H9 (cell line): ENCODE measurements around the gene USP36. TPM values are rescaled to one million over a fixed set of nuclear protein-coding genes. Genes with fewer than 3 reads are reported as not detected.

ENCODE experiments used
- DNase-seq: peaks from one replicate; pipeline ENCODE4 v3.0.0-alpha.2; 2017
- H2AFZ ChIP-seq: one replicate; pipeline ENCODE4 v1.6.1; 2013; ENCODE audit warnings: mild to moderate bottlenecking, low read length, control low read depth, moderate library complexity
- H2AK5ac ChIP-seq: 2 replicates; pipeline ENCODE4 v1.6.1; 2013; ENCODE audit warnings: low read length, control low read depth, mixed read lengths; ENCODE audit not compliant: insufficient read length
- H2BK120ac ChIP-seq: one replicate; pipeline ENCODE4 v1.6.1; 2013; ENCODE audit warnings: low read depth, mild to moderate bottlenecking, low read length, control low read depth, inconsistent platforms; ENCODE audit not compliant: poor library complexity, severe bottlenecking
- H2BK12ac ChIP-seq: 2 replicates; pipeline ENCODE4 v1.6.1; 2013; ENCODE audit warnings: low read length, control low read depth, mixed read lengths, low read depth; ENCODE audit not compliant: insufficient read length
- H2BK15ac ChIP-seq: 2 replicates; pipeline ENCODE4 v1.6.1; 2013; ENCODE audit warnings: low read depth, low read length, control low read depth
- H2BK20ac ChIP-seq: one replicate; pipeline ENCODE4 v1.6.1; 2013; ENCODE audit warnings: low read depth, mild to moderate bottlenecking, low read length, control low read depth, inconsistent platforms; ENCODE audit not compliant: poor library complexity, severe bottlenecking
- H2BK5ac ChIP-seq: 2 replicates; pipeline ENCODE4 v1.6.1; 2013; ENCODE audit warnings: low read length, control low read depth, mixed read lengths; ENCODE audit not compliant: insufficient read length
- H3K14ac ChIP-seq: 2 replicates; pipeline ENCODE4 v1.6.1; 2013; ENCODE audit warnings: low read length, control low read depth; ENCODE audit not compliant: insufficient read depth
- H3K18ac ChIP-seq: 2 replicates; pipeline ENCODE4 v1.6.1; 2013; ENCODE audit warnings: low read depth, mild to moderate bottlenecking, mixed read lengths, low read length, control low read depth; ENCODE audit not compliant: insufficient read length
- H3K23ac ChIP-seq: 2 replicates; pipeline ENCODE4 v1.6.1; 2013; ENCODE audit warnings: low read length, control low read depth, mixed read lengths, low read depth; ENCODE audit not compliant: insufficient read length
- H3K23me2 ChIP-seq: 2 replicates; pipeline ENCODE4 v1.6.1; 2013; ENCODE audit warnings: low read depth, mild to moderate bottlenecking, mixed read lengths, low read length, control low read depth; ENCODE audit not compliant: insufficient read length, poor library complexity, severe bottlenecking
- H3K27ac ChIP-seq: 2 replicates; pipeline ENCODE4 v1.5.1; 2013; ENCODE audit warnings: low read length, control low read depth, mixed read lengths, low read depth; ENCODE audit not compliant: insufficient read length
- H3K27me3 ChIP-seq: 2 replicates; pipeline ENCODE4 v1.6.1; 2013; ENCODE audit warnings: low read length, control low read depth, inconsistent platforms; ENCODE audit not compliant: insufficient read depth
- H3K4ac ChIP-seq: 2 replicates; pipeline ENCODE4 v1.6.1; 2013; ENCODE audit warnings: low read depth, mild to moderate bottlenecking, control low read depth, inconsistent platforms, low read length, moderate library complexity
- H3K4me1 ChIP-seq: 2 replicates; pipeline ENCODE4 v1.6.1; 2013; ENCODE audit warnings: low read length, control low read depth, inconsistent platforms; ENCODE audit not compliant: insufficient read depth
- H3K4me2 ChIP-seq: 2 replicates; pipeline ENCODE4 v1.6.1; 2013; ENCODE audit warnings: low read length, control low read depth, mixed read lengths; ENCODE audit not compliant: insufficient read length, insufficient read depth
- H3K56ac ChIP-seq: 2 replicates; pipeline ENCODE4 v1.6.1; 2013; ENCODE audit warnings: low read depth, mild to moderate bottlenecking, mixed read lengths, low read length, control low read depth; ENCODE audit not compliant: insufficient read length
- H3K79me1 ChIP-seq: 2 replicates; pipeline ENCODE4 v1.6.1; 2013; ENCODE audit warnings: low read depth, mild to moderate bottlenecking, moderate library complexity, low read length, control low read depth, inconsistent platforms; ENCODE audit not compliant: insufficient read depth, poor library complexity, severe bottlenecking
- H3K79me2 ChIP-seq: 2 replicates; pipeline ENCODE4 v1.6.1; 2013; ENCODE audit warnings: low read length, control low read depth, inconsistent platforms; ENCODE audit not compliant: insufficient read depth
- H3K9ac ChIP-seq: 2 replicates; pipeline ENCODE4 v1.6.1; 2013; ENCODE audit warnings: low read length, control low read depth, mixed read lengths; ENCODE audit not compliant: insufficient read length; ENCODE audit errors: extremely low read depth
- H3K9me3 ChIP-seq: one replicate; pipeline ENCODE4 v1.6.1; 2013; ENCODE audit warnings: low read depth, low read length, inconsistent platforms; ENCODE audit not compliant: control insufficient read depth
- H3T11ph ChIP-seq: one replicate; pipeline ENCODE4 v1.6.1; 2013; ENCODE audit warnings: mild to moderate bottlenecking, low read length, control low read depth, inconsistent platforms
- H4K20me1 ChIP-seq: one replicate; pipeline ENCODE4 v1.6.1; 2013; ENCODE audit not compliant: control insufficient read depth, insufficient read length, insufficient read depth
- H4K5ac ChIP-seq: 2 replicates; pipeline ENCODE4 v1.6.1; 2013; ENCODE audit warnings: low read depth, mild to moderate bottlenecking, mixed read lengths, low read length, control low read depth; ENCODE audit not compliant: insufficient read length
- H4K8ac ChIP-seq: replicated peaks from 2 replicates; pipeline ENCODE4 v1.6.1; 2013; ENCODE audit warnings: low read length, control low read depth, mixed read lengths, low read depth; ENCODE audit not compliant: insufficient read length
- H4K91ac ChIP-seq: 2 replicates; pipeline ENCODE4 v1.6.1; 2013; ENCODE audit warnings: low read depth, mild to moderate bottlenecking, moderate library complexity, mixed read lengths, low read length, control low read depth; ENCODE audit not compliant: insufficient read length
- H3K27ac Mint-ChIP-seq, 3 experiments: 2 replicates in 2 of 3; 3 replicates in 1 of 3; pipeline ENCODE4 v1.8.0; 2020 to 2021; ENCODE audit warnings: mixed read lengths in 3 of 3, mild to moderate bottlenecking in 1 of 3, moderate library complexity in 1 of 3
- H3K27me3 Mint-ChIP-seq: 2 replicates; pipeline ENCODE4 v1.8.0; 2021; ENCODE audit warnings: low read depth, mild to moderate bottlenecking, moderate library complexity, mixed read lengths
- H3K36me3 Mint-ChIP-seq, 3 experiments: 2 replicates in 2 of 3; 3 replicates in 1 of 3; pipeline ENCODE4 v1.8.0; 2020 to 2021; ENCODE audit warnings: low read depth in 3 of 3, mixed read lengths in 3 of 3; ENCODE audit not compliant: insufficient read depth in 1 of 3
- H3K4me1 Mint-ChIP-seq, 2 experiments: 2 replicates each; pipeline ENCODE4 v1.8.0; 2020; ENCODE audit warnings: mixed read lengths in 2 of 2
- H3K4me3 Mint-ChIP-seq, 2 experiments: 2 replicates in 1 of 2; 3 replicates in 1 of 2; pipeline ENCODE4 v1.8.0; 2020 to 2021; ENCODE audit warnings: mild to moderate bottlenecking in 2 of 2, mixed read lengths in 2 of 2, moderate library complexity in 1 of 2
- H3K9me3 Mint-ChIP-seq, 2 experiments: 2 replicates in 1 of 2; 3 replicates in 1 of 2; pipeline ENCODE4 v1.8.0; 2020; ENCODE audit warnings: mild to moderate bottlenecking in 2 of 2, mixed read lengths in 2 of 2, moderate library complexity in 1 of 2
- WGBS: extraction: QIAGEN DNeasy Blood & Tissue Kit; methylation state at CpG from one replicate; pipeline ENCODE4 v1.1.7; 2013; ENCODE audit warnings: missing lambda C conversion rate, low lambda C conversion rate, mixed read lengths; ENCODE audit not compliant: insufficient read length; ENCODE audit errors: extremely low coverage; 5-methylcytosine and 5-hydroxymethylcytosine counted together
- total RNA-seq: library from RNA; stranded (reverse); gene quantifications from 2 replicates; pipeline ENCODE4 v1.2.1, GENCODE V29; 2021
- TF ChIP-seq, protein P1 (sequence below): fragments of 200-600 bp; sonication (generic); conservative IDR thresholded peaks from 3 replicates; pipeline ENCODE4 v1.8.0; 2021; ENCODE audit warnings: antibody characterized with exemption, mild to moderate bottlenecking

Gene USP36
- total RNA-seq, 1 experiment from 2014 or later = 106 TPM

DNA sequence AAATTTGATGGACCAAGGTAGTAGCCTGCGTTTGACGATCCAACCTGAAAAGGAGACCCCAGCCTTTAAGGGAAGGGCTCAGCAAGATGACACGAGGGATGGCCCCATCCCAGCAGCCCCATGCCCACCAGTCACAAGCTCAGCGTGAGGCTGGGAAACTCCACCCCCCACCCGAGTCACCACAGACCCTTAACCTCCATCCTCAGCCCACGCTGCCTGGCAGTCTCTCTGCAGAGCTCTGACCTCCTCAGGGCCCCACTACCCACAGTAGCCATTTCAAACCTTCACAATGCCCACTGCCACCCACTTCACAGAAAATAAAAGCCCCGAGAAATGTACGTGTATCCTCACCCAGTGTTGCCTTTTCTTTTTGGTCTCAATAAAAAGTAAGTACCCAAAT, 18.7 kb downstream of the USP36 start:
- H3K9ac ChIP-seq = no peak overlapping the region
- no peak overlapping the region for H3K23ac ChIP-seq
- no peak overlapping the region for H4K5ac ChIP-seq
- DNase-seq = no peak
- H3K9me3 Mint-ChIP-seq = no peaks in the 10 kb centered on the region
- no peak overlapping the region for H2BK12ac ChIP-seq
- no peak overlapping the region for H3K4me2 ChIP-seq
- no peak overlapping the region for H4K91ac ChIP-seq
- no peak overlapping the region for H3K27ac ChIP-seq
- no peak overlapping the region for H2BK5ac ChIP-seq
- no peaks in the 10 kb centered on the region for H3K23me2 ChIP-seq
- H3K4ac ChIP-seq = no peak overlapping the region
- peaks cover 3% of the 10 kb centered on the region; the same call in 1 of the 2 replicates for H3K79me2 ChIP-seq
- H3K79me1 ChIP-seq = peaks cover 6% of the 10 kb centered on the region
- no peak overlapping the region for H2AFZ ChIP-seq
- H3K9me3 ChIP-seq = no peaks in the 10 kb centered on the region
- H3K56ac ChIP-seq = no peak overlapping the region
- H3K4me1 Mint-ChIP-seq = no peaks in the 10 kb centered on the region
- H3K4me3 Mint-ChIP-seq = no peak overlapping the region
- no peak overlapping the region for H2BK120ac ChIP-seq
- H3K4me1 ChIP-seq = no peaks in the 10 kb centered on the region
- no peaks in the 10 kb centered on the region for H3K27me3 Mint-ChIP-seq
- no peak overlapping the region for H3T11ph ChIP-seq
- H2AK5ac ChIP-seq = no peak overlapping the region
- no peak overlapping the region for H3K18ac ChIP-seq
- TF ChIP-seq, protein P1, sequence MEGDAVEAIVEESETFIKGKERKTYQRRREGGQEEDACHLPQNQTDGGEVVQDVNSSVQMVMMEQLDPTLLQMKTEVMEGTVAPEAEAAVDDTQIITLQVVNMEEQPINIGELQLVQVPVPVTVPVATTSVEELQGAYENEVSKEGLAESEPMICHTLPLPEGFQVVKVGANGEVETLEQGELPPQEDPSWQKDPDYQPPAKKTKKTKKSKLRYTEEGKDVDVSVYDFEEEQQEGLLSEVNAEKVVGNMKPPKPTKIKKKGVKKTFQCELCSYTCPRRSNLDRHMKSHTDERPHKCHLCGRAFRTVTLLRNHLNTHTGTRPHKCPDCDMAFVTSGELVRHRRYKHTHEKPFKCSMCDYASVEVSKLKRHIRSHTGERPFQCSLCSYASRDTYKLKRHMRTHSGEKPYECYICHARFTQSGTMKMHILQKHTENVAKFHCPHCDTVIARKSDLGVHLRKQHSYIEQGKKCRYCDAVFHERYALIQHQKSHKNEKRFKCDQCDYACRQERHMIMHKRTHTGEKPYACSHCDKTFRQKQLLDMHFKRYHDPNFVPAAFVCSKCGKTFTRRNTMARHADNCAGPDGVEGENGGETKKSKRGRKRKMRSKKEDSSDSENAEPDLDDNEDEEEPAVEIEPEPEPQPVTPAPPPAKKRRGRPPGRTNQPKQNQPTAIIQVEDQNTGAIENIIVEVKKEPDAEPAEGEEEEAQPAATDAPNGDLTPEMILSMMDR = no peak
- H4K20me1 ChIP-seq = no peaks in the 10 kb centered on the region
- no peak overlapping the region for H2BK20ac ChIP-seq
- H3K27ac Mint-ChIP-seq = no peak overlapping the region
- H4K8ac ChIP-seq = no peak overlapping the region
- H3K14ac ChIP-seq = no peak overlapping the region
- no peak overlapping the region for H2BK15ac ChIP-seq
- H3K27me3 ChIP-seq = no peaks in the 10 kb centered on the region
- peaks cover 60 to 98% (median 93%) of the 10 kb centered on the region in 3 experiments for H3K36me3 Mint-ChIP-seq
- whole genome bisulfite sequencing = no CpG with 5 or more reads among the region's 8 CpGs
